GM13976 (cell line): ENCODE results near the gene TIAM2.

Experiments used
- DNase-seq: peaks from one replicate; pipeline ENCODE4 v3.0.0; 2012; ENCODE audit warnings: low spot score
- in situ Hi-C: fragments of 300-500 bp; cut with MboI; formaldehyde crosslinking; loops from one replicate; pipeline ENCODE4 v1.12.0; 2022; ENCODE audit warnings: low sequenced_read_pairs, mixed read lengths, inconsistent platforms; ENCODE audit not compliant: unreplicated experiment
- TF ChIP-seq, protein P1 (sequence below): IDR thresholded peaks from 2 replicates; pipeline ENCODE4 v1.5.1; 2012; ENCODE audit warnings: borderline replicate concordance, mild to moderate bottlenecking; ENCODE audit not compliant: insufficient read depth; ENCODE audit errors: extremely low read depth, missing control alignments, control extremely low read depth

TIAM2 gene

DNA sequence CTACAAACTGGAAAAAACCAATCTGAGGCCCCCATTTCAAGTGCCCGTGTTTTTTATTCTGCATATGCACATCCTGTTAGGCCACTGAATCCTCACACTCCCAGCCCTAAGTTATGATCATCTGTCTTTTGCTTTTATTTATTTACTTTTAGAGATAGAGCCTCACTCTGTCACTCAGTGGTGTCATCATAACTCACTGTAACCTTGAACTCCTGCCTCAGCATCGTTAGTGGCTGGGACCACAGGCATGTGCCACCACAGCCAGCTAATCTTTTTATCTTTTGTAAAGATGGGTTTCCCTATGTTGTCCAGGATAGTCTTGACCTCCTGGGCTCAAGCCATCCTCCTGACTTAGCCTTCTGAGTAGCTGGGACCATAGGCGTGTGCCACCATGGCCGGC, 239.1 kb downstream of the TIAM2 start:
- no peak for DNase-seq
- TF ChIP-seq, protein P1, sequence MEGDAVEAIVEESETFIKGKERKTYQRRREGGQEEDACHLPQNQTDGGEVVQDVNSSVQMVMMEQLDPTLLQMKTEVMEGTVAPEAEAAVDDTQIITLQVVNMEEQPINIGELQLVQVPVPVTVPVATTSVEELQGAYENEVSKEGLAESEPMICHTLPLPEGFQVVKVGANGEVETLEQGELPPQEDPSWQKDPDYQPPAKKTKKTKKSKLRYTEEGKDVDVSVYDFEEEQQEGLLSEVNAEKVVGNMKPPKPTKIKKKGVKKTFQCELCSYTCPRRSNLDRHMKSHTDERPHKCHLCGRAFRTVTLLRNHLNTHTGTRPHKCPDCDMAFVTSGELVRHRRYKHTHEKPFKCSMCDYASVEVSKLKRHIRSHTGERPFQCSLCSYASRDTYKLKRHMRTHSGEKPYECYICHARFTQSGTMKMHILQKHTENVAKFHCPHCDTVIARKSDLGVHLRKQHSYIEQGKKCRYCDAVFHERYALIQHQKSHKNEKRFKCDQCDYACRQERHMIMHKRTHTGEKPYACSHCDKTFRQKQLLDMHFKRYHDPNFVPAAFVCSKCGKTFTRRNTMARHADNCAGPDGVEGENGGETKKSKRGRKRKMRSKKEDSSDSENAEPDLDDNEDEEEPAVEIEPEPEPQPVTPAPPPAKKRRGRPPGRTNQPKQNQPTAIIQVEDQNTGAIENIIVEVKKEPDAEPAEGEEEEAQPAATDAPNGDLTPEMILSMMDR = no peak
- in situ Hi-C loops = no loop called here

DNA sequence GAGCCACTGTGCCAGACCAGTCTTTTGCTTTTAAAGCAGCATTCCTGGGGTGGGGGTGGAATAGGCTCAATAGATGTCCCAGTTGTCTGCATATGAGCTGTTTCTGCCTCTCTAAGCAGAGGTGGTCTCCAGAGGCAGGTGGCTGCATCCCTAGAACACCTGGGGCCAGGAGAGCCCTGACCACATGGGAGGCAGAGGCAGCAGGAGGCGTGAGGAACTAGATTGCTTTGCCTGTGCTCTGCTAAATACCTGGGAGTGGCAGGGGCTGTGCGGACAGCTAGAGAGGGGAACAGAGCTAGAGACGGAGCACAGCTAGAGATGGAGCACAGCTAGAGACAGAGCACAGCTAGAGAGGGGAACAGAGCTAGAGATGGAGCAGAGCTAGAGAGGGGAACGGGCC, 239.6 kb downstream of the TIAM2 start:
- no peak for DNase-seq
- in situ Hi-C loops = no loop called here
- TF ChIP-seq, protein P1 = no peak

DNA sequence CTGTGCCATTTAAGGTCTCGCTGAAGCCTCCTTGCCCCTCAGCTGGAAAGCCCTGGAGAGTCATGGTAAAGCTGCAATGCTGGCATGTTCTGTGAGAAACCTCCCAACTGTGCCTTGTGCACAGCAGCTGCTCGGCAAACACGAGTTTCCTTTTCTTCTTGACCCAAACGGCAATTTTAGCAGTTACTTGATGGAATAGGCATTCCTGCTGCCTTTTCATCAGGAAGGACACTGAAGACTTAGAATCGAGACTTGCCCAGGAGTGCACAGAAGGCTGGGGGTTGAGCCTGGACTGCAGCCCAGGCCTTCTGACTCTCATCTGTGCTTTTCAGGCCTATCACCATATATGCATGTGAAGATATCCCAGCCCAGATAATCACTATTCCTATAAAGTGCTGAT, 240.0 kb downstream of the TIAM2 start:
- in situ Hi-C loops = no loop called here
- TF ChIP-seq, protein P1 = no peak
- no peak for DNase-seq

DNA sequence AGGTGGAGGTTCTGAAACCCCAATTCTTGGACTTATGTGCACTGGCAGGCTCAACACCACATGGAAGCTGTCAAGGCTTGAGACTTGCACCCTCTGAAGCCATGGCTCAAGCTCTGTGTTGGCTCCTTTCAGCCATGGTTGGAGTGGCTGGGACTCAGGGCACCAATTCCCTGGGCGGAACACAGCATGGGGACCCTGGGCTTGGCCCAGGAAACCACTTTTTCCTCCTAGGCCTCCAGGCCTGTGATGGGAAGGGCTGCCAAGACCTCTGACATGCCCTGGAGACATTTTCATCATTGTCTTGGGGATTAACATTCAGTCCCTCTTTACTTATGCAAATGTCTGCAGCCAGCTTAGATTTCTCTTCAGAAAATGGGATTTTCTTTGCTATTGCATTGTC, 242.5 kb downstream of the TIAM2 start:
- DNase-seq = no peak
- TF ChIP-seq, protein P1 = no peak
- in situ Hi-C loops = no loop called here

DNA sequence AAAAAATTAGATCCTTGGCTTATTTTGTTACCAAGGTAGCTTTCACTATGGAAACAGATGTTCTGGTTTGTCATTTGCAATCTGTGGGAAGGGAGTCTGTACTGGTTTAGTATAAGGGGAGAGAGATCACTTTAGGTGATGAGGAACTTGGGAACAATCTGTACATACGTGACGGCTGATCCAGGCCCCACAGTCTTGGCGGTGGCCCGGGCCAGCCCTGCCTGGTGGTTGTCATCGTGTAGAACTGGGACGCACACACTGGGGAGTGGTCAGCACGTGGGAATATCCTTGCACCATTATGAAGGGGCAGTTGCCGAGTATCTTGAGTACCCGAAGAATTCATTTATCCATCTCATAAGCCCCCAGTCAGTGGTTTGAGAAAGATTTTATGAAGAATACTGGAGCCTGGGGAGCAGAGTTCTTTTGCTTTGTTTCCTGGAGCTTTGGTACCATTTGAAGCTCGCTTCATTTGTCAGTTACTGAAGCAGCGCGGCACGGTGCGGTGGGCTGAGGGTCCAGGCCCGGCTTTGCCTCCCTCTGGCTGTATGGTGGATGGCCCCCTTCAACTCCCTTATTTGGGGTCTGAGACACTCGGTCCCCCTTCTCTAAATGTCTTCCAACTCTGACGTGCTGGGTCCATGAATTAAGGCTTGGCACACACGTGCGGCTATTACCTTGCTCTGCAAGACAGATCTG, 245.9 kb downstream of the TIAM2 start:
- TF ChIP-seq, protein P1 = no peak
- in situ Hi-C loops = loop anchor here (10.0 kb wide), 1 partner anchor 316 kb away; no protein-coding TSS in a partner anchor
- DNase-seq = no peak

DNA sequence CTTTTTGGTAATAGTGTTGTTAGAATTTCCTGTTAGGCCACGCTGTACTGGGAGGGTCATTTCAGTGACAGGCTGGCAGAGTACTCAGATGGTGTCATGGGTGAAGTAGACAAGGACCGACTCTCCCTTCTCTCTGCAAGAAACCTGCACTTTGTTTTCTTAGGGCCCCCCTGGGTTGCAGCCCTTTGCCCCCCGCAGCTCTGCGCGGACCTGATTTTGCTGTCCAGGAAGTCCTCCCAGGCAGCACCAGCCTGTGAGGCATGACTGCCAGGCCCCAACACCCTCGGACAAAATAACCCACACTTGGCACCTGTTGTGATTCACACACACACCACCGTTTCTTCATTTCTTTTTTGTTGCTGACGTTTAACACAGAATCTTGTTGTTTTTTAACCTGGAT, 246.9 kb downstream of the TIAM2 start:
- in situ Hi-C loops = loop anchor here (10.0 kb wide), 1 partner anchor 317 kb away; no protein-coding TSS in a partner anchor

More for the DNA sequence above, 246.9 kb downstream of the TIAM2 start:
- TF ChIP-seq, protein P1 = no peak
- DNase-seq = no peak
